Thyroid gland (tissue), 4 donors: ENCODE measurements around the gene PLEKHA5.

Source experiments
- CTCF ChIP-seq, 6 experiments: fragments of 200-600 bp in 3 of 6; fragments of 450-650 bp in 3 of 6; sonication (generic) in 3 of 6; IDR thresholded peaks; one replicate each; pipeline ENCODE4 v1.5.1; 2016 to 2019; ENCODE audit warnings: antibody characterized with exemption in 6 of 6, mild to moderate bottlenecking in 2 of 6, inconsistent platforms in 1 of 6, moderate library complexity in 1 of 6
- POLR2A ChIP-seq, 2 donors: fragments of 450-650 bp; IDR thresholded peaks; one replicate each; pipeline ENCODE4 v1.6.1; 2017; ENCODE audit warnings: antibody characterized with exemption in 2 of 2, mild to moderate bottlenecking in 2 of 2, moderate library complexity in 1 of 2

- TF ChIP-seq CTCF (IDR thresholded peaks at IDR 0.05), result no peak
- no peak for TF ChIP-seq POLR2A (IDR thresholded peaks at IDR 0.05)
Observed at GRCh38 chr12:19234171-19234704, 104.7 kb downstream of the PLEKHA5 start.
